MM.1S (cell line): Measurements from ENCODE around the gene LTB.

Experiments
- CTCF ChIP-seq: fragments of 300-600 bp; sonication (generic); IDR thresholded peaks from 2 replicates; pipeline ENCODE4 v1.5.1; 2016; ENCODE audit warnings: antibody characterized with exemption, low read length, mixed read lengths
- EZH2 ChIP-seq: fragments of 300-600 bp; sonication (generic); optimal IDR thresholded peaks from 2 replicates; pipeline ENCODE3; 2017; ENCODE audit warnings: low read depth, mild to moderate bottlenecking, antibody characterized with exemption, low read length, mixed read lengths
- EZH2phosphoT487 ChIP-seq: fragments of 300-600 bp; sonication (generic); IDR thresholded peaks from 2 replicates; pipeline ENCODE4 v1.6.1; 2018; ENCODE audit warnings: antibody characterized with exemption, low read length

DNA sequence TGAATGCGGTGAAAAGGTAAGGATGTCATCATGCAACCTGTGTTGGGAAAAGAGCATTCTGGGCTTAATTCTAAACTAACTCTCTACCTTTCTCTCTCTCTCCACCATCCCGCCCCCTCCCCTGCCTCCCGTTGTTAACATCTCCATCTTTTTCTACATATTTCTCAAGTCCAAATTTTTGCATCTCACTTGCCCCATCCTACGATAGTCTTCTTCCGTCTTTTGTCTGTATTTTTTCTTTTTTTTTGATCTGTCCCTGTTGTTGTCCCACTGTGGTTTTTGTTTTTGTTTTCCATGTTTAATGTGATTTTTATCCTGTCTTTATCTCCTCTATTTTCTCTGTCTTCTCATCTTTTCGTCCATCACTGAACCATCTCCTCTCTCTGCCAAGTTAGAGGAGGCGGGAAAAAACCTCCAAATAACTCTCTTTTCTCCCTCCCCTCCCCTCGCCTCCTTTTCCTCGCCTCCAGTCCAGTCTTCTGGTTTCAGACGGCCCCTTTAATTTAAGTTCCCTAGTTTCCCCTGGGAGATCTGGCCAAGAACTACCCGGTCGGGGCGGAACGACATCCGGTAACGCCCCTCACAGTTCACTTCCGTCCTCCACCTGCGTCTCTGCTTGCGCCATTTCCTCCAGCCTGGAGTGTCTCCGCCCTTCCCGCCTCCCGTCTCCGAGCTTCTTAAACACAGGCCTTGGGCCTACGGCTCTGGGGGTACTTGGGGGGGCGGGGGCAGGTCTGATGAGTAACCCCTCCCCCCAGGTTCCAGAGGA, 35.1 kb downstream of the LTB start, which contains the start of gene NFKBIL1:
- TF ChIP-seq CTCF (no peak), EZH2 (no peak), EZH2phosphoT487 (no peak)
